NCI-H2081 (cell line): ENCODE data around the gene PPP3CB.

ENCODE experiments used
- DNase-seq, 2 experiments: peaks; one replicate each; lab custom pipeline; 2025; lab: John Stamatoyannopoulos, UW

The PPP3CB gene

DNA sequence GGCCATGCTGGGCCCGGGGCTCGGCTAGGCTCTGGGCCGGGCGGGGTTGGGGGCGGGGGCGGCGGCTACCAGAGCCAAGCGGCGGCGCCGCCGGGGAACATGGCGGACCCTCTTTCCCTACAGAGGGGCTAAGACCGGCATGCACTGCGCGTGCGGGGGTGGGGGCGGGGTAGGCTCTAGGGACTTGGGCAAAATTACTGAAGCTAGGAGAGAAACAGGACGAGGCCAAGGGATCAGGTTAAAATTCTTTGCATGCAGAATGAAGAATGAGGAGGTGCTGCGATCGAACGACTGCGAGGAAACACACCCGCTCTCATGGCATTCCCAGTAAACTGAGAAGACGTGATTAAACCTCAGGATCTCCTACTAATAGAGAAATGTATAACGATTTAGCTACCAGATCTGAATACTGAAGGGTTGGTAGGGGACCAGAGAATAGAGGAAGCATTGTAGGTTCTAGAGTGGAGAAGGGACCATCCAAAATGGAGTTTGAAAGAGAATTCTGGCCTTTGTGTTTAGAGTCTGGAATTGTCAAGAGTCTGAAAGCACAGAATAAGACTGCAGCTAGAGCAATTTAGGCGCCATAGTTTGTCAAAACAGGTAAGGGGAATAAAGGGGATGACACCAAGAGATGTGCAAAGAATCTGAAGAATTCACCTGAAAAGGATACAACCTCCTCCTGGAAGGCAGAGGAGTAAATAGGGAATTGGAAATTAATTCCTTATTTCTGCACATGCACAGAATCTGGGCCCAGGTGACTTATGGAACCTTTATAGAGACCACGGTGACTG, at the start of gene PPP3CB:
Gene PPP3CB (minus strand): TSS at position 141 of the 791 bp plus-strand sequence. CDS start 135 bp downstream, at position 6.
- peak; percentile 88 to 93 for DNase-seq

DNA sequence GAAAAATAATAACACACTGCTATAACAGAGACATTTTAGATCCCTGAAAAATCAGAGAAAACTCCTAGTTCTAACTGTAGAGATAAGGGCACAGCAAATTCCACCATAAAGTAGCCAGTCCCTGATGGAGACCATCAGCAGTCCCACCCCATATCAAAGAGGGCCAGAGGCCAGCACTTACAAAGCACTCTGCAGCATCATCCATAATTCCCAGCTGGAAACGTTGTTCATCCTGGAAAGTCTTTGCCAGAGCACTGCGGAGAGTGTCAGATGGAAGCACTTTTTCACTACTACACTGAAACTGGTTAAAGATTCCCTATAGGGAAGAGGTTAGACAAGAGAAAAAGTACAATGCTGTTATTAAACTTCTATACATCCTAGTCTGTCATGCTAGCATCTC, 49.5 kb upstream of the PPP3CB start:
- no peak for DNase-seq

- no peak for DNase-seq
Measured at GRCh38 chr10:73537709-73538108, 41.9 kb upstream of the PPP3CB start.

GRCh38 chr10:73537288-73537687, 41.5 kb upstream of the PPP3CB start:
- no peak for DNase-seq

- DNase-seq, result no peak
Measured at GRCh38 chr10:73534857-73535256, 39.0 kb upstream of the PPP3CB start.

DNA sequence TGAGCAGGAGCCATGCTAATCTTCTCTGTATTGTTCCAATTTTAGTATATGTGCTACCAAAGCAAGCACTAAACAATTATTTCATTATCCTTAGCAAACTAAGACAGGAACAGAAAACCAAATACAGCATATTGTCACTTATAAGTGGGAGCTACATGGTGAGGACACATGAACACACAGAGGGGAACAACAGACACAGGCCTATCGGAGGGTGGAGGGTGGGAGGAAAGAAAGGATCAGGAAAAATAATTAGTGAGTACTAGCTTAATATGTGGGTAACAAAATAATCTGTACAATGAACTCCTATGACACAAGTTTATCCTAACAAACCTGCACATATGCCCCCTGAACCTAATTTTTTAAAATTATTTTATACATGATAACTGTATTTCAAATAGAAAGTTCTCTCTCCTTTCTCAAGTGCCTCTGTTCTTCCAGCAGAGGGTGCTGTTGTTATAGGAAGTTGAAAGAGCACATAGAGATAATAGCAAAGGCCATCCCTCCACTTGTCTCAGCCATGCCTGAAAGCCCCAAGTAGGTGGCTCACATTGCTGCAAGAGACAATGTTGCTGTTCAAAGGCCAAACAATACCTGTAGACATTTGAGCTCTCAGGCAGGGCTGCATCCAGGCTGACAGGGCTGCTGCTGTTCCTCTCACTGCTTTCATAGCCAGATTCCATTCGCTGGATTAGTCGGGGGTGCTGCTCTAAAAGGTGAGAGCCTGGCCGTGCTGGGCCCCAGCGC, 33.4 kb upstream of the PPP3CB start:
- peak; percentile 56 to 63 for DNase-seq

GRCh38 chr10:73522263-73522662, 26.4 kb upstream of the PPP3CB start:
- DNase-seq, result no peak

DNA sequence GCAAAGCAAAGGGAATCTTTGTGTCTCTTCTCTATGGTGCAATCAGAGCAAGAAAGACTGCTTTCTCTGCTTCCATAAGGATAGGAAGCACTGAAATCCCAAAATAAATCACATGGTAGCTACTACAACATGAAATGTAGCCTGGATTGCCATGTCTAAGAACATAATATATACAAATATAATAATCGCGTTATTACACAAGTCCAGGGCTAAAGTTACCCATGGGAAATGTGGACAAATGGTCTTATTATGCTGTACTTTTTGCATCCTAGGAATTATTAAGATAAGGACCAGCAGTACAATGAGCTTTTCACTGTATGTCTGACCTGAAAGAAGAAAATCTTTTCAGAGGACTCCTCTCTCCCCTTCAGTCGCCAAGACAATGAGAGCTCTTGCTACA, 23.5 kb upstream of the PPP3CB start:
- DNase-seq, result no peak

DNA sequence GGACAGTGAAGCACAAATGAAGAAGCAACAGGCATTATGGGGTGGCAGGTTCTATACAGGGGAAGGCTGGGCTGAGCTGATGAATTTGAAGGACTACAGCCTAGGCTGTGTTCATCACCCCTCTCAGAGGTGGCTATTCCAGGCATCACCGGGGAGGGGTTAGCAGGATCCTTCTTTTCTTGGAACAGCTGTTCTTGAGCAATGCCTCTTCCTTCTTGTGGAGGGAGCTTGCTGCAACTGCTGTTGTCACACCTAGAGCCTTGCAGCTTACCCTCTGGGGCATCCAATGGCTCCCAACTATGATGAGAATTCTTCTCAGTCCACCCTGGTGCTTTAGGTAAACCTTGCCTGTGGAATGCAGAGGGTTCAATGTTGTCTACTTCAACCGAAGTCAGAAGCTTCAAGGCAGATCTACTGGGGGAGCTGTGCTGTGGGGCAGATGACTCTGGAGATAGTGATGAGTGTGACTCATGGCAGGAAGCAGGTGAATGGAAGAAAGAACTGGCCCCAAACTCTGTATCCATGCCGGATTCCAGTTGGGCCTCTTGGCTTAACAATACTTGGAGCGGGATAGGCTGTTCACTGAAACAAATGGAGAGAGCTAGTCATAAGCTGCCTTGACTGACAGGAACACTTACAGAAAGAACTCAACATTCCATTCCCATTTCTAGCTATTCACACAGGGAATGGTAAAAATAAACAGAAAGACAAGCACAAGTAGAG, 21.5 kb upstream of the PPP3CB start:
- no peak for DNase-seq

- DNase-seq, result no peak
Measured at GRCh38 chr10:73512207-73512743, 16.5 kb upstream of the PPP3CB start.

DNA sequence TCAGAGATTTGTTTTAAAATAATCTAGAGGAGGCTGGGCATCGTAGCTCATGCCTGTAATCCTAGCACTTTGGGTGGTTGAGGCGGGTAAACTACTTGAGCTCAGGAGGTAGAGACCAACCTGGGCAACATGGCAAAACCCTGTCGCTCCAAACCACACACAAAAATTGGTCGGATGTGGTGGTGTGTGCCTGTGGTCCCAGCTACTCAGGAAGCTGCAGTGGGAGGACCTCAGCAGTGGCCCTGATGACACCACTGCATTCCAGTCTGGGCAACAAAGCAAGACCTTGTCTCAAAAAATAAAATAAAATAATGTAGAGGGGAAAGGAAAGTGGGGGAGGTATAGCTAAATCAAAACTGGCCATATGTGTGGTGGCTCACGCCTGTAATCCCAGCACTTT, 13.9 kb upstream of the PPP3CB start:
- no peak for DNase-seq

- no peak for DNase-seq
Measured at GRCh38 chr10:73506491-73506890, 10.7 kb upstream of the PPP3CB start.

GRCh38 chr10:73506074-73506473, 10.2 kb upstream of the PPP3CB start:
- DNase-seq, result no peak

DNA sequence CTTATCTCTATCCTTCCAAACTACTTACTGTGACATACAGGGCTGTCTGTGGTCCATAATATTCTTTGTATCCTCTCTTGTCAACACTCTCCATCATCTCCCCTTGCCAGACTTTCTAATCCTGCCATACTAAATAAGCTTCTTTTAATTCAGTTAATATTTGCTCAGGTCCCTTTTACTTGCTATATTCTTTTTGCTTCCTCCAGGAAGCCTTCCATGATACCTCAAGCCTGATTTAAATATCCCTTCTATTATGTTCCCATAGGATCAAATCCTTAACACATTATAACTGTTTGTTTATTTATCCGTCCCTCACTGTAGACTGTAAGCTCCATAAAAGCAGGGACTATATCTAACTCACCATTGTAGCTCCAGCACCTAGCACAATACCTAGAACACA, 7.2 kb upstream of the PPP3CB start:
- DNase-seq, result no peak

- no peak for DNase-seq
Measured at GRCh38 chr10:73501651-73502050, 5.8 kb upstream of the PPP3CB start.

DNA sequence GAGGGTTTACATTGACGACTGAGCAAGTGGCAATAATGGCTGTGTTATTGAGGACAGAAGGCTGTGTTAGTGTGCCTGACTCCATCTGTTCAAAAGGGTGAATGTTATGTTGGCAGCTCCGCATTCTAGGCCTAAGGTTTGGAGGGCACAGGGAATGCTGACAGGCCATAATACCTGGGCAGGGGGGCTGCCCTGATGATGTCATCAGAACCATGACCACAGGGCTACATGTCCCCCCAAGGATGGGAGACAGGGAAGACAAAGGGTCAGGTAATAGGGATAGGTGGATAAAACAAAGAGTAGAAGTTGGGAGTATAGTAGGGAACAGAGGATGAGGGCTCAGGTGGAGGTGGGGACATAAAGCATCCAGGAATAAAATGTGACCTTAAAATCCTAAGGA, 1.8 kb upstream of the PPP3CB start:
- no peak for DNase-seq

GRCh38 chr10:73495226-73495883, 469 bp downstream of the PPP3CB start:
- peak; percentile 58 to 79 for DNase-seq

GRCh38 chr10:73494877-73495225, 973 bp downstream of the PPP3CB start:
- DNase-seq, result no peak

GRCh38 chr10:73494213-73494612, 1.6 kb downstream of the PPP3CB start:
- no peak for DNase-seq

- DNase-seq, result no peak
Measured at GRCh38 chr10:73493781-73494180, 2.0 kb downstream of the PPP3CB start.

- DNase-seq, result no peak
Measured at GRCh38 chr10:73486601-73487000, 9.2 kb downstream of the PPP3CB start.

DNA sequence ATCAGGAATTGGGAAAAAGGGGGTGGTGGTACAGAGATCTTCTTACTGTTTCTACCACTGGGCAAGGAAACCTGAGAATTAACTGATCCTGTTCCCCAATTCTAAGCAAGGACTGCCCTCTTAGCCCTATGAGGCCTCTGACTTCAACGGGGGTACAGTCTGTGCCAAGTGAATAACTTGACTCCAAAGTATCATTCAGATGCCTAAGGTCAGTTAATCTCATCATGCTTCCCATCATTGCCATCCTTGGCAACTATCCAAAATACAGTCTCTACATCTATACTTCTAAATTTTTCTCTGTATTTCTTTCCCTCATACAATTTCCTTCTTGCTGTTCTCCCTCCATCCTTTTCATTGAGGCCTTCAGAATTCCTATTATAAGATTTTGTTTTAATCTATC, 10.5 kb downstream of the PPP3CB start:
- DNase-seq, result no peak
